GM19324 (cell line): ENCODE measurements around the gene SIGLEC11.
"Not testable (repeated sequence)": the region's sequence is repeated elsewhere in the genome, so short reads cannot be mapped to it uniquely, and the experiment has no call there.

Experiments
- ATAC-seq: cut with Tn5 transposase; IDR thresholded peaks from one replicate; pipeline ENCODE4 v1.9.1; 2021; ENCODE audit warnings: mild to moderate bottlenecking, moderate library complexity; ENCODE audit not compliant: unreplicated experiment, low FRiP score

Gene SIGLEC11

GRCh38 chr19:49983645-49984229 lies 22.8 kb upstream of the SIGLEC11 start:
- no peak for ATAC-seq

- no peak for ATAC-seq
These were observed 20.9 kb upstream of the SIGLEC11 start for GRCh38 chr19:49981603-49982593.

DNA sequence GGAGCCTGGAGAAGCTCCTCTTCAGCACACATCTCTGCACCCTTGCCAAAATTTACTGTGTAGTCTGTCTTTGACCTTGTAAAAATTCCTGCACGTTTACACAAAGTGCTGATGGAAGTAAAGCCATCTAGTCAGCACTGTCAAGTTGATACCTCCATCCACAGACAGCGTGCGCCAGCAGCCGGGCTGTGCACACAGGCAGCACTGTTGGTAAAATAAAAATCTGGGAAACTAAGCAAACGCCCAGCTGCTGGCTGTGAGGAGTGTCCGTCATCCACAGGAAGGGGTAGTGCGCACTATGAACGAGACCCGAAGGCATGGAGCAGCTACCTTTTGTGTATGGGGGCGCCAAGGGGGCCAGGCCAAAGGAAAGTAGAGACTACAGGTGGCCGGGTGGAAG lies 17.4 kb upstream of the SIGLEC11 start:
- no peak for ATAC-seq

- ATAC-seq = no peak
These were observed 16.9 kb upstream of the SIGLEC11 start for GRCh38 chr19:49977881-49978280.

DNA sequence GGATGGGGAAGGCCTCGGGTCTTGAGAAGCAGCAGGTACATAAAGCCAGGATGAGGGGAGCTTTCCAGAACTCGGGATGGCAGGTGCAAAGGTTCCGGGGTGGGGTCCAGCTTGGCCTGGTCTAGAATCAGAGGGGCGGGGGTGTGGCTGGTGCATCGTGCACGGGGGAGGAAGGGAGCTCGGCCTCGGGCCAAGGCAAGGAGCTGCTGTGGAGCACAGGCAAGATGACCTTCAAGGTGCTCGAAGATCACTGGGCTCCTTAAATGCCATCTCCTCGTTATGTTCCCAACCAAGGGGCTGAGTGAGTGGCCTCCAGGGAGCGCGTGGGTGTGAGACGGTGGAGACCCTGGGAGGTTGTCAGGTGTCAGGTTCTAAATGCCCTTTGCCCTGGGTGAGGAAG lies 16.1 kb upstream of the SIGLEC11 start:
- no peak for ATAC-seq

DNA sequence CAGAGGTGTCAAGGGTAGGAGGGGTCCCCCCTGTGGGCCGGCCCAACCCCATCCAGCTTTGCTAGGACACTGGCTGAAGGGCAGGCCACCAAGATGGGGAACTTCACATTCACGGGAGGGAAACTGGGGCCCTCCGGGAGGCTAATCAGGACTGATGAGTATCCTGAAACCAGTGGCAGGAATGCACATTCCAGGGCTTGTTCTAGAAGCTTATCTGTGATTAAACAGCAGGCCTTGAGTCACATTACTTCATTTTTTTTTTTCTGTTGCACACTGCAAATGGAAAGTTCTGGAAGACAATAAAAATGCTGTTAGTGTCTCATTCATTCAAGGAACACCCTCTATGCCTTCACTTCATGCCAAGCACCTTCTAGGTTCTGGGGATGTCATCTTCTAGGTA lies 15.5 kb upstream of the SIGLEC11 start:
- ATAC-seq = no peak

DNA sequence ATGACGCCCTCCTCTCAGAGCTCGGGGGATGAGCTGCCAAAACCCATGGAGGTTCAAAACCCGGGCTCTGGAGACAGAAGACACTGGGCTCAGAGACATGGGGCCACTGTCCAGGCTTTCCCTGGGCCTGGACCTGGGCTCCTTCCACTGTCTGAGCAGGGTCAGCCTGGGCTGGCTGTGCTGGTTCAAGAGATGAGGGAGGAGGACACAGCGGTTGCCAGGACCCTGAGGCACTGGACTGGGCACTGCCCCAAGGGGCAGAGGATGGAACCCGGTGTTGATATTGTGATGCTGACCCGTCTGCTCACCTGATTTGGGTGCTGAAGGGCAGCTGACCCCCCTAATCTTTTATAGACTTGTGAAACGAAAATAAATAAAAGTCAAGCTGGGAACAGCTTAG lies 14.1 kb upstream of the SIGLEC11 start:
- ATAC-seq = no peak

DNA sequence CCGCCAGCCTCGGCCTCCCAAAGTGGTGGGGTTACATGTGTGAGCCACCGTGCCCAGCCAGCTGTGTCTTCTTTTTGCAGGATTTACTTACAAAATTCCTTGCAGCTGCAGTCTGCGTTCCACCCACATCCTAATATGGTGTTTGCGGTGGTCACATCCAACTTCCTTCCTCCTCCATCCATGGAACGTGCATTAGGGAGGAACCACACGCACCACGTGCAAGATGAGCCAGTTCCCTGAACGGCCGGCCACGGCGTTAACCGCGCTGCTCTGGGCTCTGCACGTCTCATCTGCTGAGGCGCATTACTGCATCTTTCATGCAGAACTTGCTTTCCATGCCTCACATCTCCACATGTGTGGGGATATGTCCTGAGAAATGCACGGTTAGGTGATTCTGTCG lies 13.0 kb upstream of the SIGLEC11 start:
- ATAC-seq = no peak

DNA sequence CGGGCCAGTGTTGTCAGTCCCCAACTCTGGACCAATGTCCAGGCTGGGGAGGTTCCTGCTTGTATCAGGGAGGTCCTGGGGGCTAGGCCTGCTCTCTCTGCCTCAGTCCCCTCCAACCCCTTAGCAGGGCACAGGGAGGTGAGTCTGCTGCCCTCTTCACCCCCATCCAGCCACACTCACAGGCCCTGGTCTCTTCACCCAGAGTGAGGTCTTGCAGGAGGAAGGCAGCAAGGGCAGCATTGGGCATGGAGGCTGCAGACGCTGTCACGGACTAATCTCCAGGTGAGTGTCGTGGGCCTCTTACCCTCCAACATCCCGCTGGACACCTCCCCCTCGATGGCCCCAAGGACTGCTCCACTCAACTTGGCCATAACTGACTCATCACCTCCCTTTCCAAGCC lies 11.9 kb upstream of the SIGLEC11 start:
- ATAC-seq = no peak

GRCh38 chr19:49971991-49972411 lies 11.0 kb upstream of the SIGLEC11 start:
- ATAC-seq = no peak

DNA sequence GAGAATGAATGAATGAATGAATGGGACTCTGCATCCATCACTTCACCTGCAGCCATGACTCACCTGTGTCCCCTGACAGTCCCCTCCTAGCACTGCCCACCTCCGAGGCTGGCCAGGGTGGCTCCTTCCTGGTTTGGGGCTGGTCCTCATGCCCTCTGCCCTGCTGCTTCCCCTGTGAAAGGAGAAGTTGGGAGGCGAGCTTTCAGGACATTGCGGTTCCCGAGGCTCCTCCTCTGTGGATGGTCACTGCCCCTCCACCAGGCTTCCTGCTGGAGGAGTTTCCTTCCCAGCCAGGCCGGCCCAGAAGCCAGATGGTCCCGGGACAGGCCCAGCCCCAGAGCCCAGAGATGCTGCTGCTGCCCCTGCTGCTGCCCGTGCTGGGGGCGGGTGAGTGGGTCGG lies 8.4 kb upstream of the SIGLEC11 start:
- not testable (repeated sequence) for ATAC-seq

DNA sequence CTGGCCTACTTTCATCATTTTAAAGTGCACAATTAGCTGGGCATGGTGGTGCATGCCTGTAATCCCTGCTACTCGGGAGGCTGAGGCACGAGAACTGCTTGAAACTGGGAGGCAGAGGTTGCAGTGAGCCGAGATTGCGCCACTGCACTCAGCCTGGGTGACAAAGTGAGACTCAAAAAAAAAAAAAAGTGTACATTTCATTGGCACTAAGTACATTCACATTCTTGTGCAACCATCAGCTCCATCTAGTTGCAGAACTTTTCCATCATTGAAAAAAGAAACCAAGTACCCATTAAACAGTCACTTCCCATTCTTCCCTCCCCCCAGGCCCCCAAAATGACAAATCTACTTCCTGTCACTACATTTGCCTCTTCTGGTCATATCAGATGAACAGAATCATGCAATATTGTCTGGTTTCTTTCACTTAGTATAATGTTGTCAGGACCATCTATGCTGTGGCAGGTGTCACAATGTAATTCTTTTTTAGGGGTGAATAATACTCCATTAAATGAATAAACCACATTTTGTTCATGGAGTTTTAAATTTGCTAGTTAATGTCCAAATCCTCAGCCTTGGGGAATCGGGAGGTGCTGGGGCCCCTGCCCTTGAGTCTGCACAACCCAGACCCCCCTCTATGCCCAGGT lies 7.4 kb upstream of the SIGLEC11 start:
- no peak for ATAC-seq

- not testable (repeated sequence) for ATAC-seq
These were observed 1.1 kb downstream of the SIGLEC11 start for GRCh38 chr19:49959892-49960291.

DNA sequence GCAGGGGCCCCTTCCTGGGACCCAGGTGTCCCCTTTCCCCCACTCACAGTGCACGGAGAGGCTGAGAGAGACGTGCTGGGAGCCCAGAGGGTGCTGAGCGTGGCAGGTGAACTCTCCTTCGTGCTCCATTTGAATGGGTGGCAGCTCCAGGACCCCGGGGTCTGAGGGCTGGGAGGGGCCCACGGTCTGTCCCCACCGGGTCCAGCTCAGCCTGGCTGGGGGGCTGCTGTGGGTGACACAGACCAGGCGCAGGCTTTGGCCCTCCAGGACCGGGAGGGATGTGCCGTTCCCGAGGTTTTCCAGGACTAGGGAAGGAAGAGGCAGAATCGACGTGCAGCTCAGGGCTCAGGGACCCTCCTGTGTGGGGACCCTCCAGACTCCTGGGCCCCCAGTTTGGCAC lies 2.4 kb downstream of the SIGLEC11 start:
- ATAC-seq = not testable (repeated sequence)

- not testable (repeated sequence) for ATAC-seq
These were observed 2.8 kb downstream of the SIGLEC11 start for GRCh38 chr19:49958144-49958543.

- ATAC-seq = no peak
These were observed 3.6 kb downstream of the SIGLEC11 start for GRCh38 chr19:49957262-49957915.

GRCh38 chr19:49956115-49956495 lies 4.9 kb downstream of the SIGLEC11 start:
- ATAC-seq = no peak

DNA sequence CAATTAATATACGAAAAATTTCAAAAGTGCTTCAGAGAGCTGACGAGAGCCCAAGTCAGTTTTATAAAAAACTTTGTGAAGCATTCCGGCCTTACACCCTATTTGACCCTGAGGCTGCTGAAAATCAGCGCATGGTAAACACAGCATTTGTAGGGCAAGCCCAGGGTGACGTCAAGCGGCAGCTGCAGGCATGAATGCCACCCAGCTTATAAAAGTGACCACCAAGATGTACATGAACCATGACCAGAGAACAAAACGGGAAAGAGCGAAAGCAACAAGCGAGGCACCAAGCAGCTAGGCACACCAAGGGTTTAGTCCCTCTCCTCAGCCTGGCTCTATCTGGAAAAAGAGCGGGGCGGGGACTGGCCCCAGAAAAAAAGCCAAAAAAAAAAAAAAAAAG lies 6.0 kb downstream of the SIGLEC11 start:
- ATAC-seq = no peak

GRCh38 chr19:49954092-49954829 lies 6.7 kb downstream of the SIGLEC11 start:
- no peak for ATAC-seq

- no peak for ATAC-seq
These were observed 7.6 kb downstream of the SIGLEC11 start for GRCh38 chr19:49953416-49953815.
